GM21825 (cell line): ENCODE measurements around the gene SH3D19.

Experiments used
- ATAC-seq: cut with Tn5 transposase; IDR thresholded peaks from one replicate; pipeline ENCODE4 v1.9.1; 2021; ENCODE audit warnings: mild to moderate bottlenecking, moderate library complexity; ENCODE audit not compliant: unreplicated experiment

Gene SH3D19

GRCh38 chr4:151202381-151202780 lies 123.0 kb downstream of the SH3D19 start:
- ATAC-seq = no peak

- no peak for ATAC-seq
These were observed 125.8 kb downstream of the SH3D19 start for GRCh38 chr4:151199319-151200190.

- ATAC-seq = no peak
These were observed 126.7 kb downstream of the SH3D19 start for GRCh38 chr4:151198748-151199147.

GRCh38 chr4:151197247-151197646 lies 128.2 kb downstream of the SH3D19 start:
- no peak for ATAC-seq

GRCh38 chr4:151195801-151196200 lies 129.6 kb downstream of the SH3D19 start:
- no peak for ATAC-seq

- ATAC-seq = no peak
These were observed 132.0 kb downstream of the SH3D19 start for GRCh38 chr4:151193414-151193813.

- no peak for ATAC-seq
These were observed 132.7 kb downstream of the SH3D19 start for GRCh38 chr4:151192556-151193235.

- no peak for ATAC-seq
These were observed 140.6 kb downstream of the SH3D19 start for GRCh38 chr4:151184523-151185458.

- no peak for ATAC-seq
These were observed 142.9 kb downstream of the SH3D19 start for GRCh38 chr4:151182455-151182996.

- ATAC-seq = no peak
These were observed 148.7 kb downstream of the SH3D19 start for GRCh38 chr4:151176685-151177084.

- no peak for ATAC-seq
These were observed 149.4 kb downstream of the SH3D19 start for GRCh38 chr4:151175754-151176631.

GRCh38 chr4:151175233-151175632 lies 150.2 kb downstream of the SH3D19 start:
- no peak for ATAC-seq

GRCh38 chr4:151174784-151175183 lies 150.6 kb downstream of the SH3D19 start:
- ATAC-seq = no peak

GRCh38 chr4:151173871-151174270 lies 151.5 kb downstream of the SH3D19 start:
- no peak for ATAC-seq

GRCh38 chr4:151169900-151170299 lies 155.5 kb downstream of the SH3D19 start:
- ATAC-seq = no peak

GRCh38 chr4:151169223-151169622 lies 156.2 kb downstream of the SH3D19 start:
- no peak for ATAC-seq

GRCh38 chr4:151167561-151167960 lies 157.8 kb downstream of the SH3D19 start:
- ATAC-seq = no peak

GRCh38 chr4:151166636-151167035 lies 158.8 kb downstream of the SH3D19 start:
- no peak for ATAC-seq

- ATAC-seq = no peak
These were observed 160.0 kb downstream of the SH3D19 start for GRCh38 chr4:151165205-151166000.
